NCI-H1417 treated with DMSO at 0.1 percent for 48 hours (cell line): ENCODE results near the gene SELENON.

Experiments used
- DNase-seq: peaks from one replicate; lab custom pipeline; 2025; lab: John Stamatoyannopoulos, UW

SELENON gene

DNA sequence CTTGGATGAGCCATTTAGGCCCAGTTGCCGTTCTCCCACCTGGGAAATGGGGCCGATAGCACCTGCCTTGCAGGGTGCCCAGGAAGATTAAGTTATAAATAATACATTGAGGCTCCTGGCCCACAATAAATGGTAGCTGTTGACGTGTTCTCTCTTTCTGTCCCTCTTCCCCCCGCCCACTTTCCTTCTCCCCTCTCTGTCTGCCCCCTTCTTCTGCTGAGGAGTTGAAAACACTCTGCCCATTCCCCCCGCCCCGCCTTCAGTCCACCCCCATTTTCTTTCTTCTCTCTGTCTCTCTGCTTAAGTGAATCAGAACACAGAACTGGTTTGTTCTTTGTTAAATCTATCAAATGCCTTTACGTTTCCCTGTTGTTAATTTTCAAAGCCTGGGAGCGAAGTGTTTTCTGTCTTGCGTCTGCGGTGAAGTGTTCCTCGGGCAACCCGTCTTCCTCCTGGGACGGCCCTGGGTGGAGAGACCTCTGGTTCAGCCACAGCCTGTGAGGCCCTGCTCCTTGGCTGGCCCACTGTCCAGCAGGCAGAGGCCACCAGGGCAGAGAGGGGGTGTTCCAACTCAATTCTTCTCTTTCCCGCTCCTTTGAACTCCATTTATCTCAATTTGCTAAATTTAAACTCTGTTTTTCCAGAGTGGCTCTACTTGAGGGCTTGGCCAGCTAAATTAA lies 29.3 kb upstream of the SELENON start:
- DNase-seq, result no peak

GRCh38 chr1:25771221-25772114 lies 28.5 kb upstream of the SELENON start:
- DNase-seq, result no peak

- no peak for DNase-seq
These were observed 27.8 kb upstream of the SELENON start for GRCh38 chr1:25772164-25772563.

GRCh38 chr1:25772692-25773245 lies 27.2 kb upstream of the SELENON start:
- no peak for DNase-seq

- no peak for DNase-seq
These were observed 26.4 kb upstream of the SELENON start for GRCh38 chr1:25773441-25774125.

- no peak for DNase-seq
These were observed 25.7 kb upstream of the SELENON start for GRCh38 chr1:25774206-25774803.

DNA sequence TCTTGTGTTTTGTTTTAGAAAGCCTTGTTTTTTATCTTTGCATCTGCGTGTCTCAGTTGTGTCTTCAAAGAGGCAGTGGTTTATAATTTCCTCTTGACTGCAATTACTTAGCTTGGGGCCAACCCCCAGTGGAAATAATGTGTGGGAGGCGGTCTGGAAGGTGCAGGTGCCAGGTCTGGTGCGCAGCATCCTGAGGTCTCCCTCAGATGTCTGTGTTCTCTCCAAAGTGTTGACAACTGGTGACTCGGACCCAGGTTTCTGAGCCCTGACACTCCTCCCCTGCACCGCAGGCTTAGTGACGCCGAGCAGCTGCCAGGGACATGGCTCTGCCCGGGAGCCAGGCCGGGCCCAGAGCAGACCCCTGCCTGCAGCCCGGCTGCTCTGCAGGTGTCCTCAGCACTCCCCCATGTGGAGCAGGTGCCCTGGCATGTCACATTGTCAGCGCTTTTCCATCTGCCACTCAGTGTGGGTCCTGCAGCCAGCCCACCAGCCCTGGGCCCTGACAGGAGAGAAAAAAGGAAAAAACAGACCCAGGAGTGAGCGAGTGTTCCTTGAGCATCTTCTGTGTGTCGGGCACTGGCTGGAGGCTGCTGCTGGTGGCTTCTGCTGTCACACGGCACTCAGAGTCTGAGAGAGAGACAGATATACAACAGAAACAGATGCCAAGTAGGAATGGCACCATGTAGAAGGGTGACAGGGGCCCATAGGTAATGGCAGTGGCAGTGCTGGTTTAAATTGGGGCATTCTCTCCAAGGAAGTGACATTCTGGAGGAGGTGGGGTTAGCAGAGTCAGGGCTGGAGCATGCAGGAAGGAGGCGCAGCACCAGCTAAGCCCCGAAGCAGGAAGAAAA lies 24.8 kb upstream of the SELENON start:
- peak; percentile 32 for DNase-seq

GRCh38 chr1:25779388-25779787 lies 20.6 kb upstream of the SELENON start:
- no peak for DNase-seq

DNA sequence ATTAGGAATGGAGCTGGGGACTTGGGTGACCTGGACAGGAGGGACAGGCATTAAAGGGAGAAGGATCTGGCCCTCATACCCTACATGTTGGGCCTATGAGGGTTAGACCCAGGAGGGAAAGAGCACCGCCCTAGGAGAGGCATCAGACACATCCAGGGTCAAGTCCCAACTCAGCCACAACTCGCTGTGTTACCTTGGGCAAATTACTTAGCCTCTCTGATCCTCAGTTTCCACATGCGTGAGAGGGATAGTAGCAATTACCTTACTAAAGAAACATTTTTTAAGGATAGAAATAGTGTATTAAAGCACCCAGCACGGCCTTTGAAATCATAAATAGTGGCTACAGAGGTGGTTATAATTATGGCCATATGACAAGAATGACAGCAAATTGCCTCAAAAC lies 20.1 kb upstream of the SELENON start:
- no peak for DNase-seq

GRCh38 chr1:25780318-25781129 lies 19.5 kb upstream of the SELENON start:
- no peak for DNase-seq

DNA sequence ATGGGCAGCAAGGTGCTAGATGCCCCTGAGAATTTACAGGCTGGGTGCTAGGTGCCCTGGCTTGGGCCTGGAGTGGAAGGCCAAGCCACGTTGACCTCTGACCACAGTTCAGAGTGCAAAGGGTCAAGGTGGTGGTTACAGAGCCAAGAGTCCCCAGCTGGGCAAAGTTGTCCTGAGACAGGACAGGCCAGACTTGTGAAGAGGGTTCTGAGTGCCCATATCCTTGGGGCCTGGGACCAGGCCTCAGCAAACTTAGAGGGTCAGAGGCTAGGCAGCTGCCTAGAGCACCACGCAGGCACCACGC lies 18.9 kb upstream of the SELENON start:
- no peak for DNase-seq

DNA sequence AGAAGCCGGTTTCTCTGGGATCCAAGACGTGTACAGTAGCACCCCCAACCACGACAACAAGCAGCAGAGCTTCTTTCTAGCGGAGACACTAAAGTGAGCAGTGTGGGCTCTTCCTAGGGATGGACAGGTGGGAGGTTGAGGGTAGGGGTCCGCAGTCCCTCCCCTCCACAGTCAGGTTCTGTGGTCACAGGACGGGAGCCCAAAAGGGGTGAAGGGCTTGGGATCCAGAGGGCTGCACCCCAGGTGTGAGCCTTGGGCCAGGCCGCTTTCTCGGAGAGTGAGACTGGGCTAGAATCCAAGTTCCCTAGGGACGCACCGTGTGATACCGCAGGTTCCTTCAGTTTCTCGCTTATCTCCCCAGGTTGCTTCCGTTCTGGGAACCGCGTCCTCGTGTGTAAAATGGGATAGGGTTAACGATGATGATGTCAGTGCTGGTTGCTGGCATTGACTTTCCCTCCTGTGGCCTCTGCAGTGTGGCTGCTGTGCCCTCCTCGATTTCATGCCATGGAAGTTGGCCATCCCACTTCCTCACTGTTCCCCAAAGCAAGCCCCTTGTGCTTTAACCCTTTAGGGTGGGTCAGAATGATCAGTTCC lies 17.3 kb upstream of the SELENON start:
- DNase-seq, result no peak

GRCh38 chr1:25784575-25785051 lies 15.4 kb upstream of the SELENON start:
- no peak for DNase-seq

GRCh38 chr1:25785333-25786067 lies 14.5 kb upstream of the SELENON start:
- no peak for DNase-seq

DNA sequence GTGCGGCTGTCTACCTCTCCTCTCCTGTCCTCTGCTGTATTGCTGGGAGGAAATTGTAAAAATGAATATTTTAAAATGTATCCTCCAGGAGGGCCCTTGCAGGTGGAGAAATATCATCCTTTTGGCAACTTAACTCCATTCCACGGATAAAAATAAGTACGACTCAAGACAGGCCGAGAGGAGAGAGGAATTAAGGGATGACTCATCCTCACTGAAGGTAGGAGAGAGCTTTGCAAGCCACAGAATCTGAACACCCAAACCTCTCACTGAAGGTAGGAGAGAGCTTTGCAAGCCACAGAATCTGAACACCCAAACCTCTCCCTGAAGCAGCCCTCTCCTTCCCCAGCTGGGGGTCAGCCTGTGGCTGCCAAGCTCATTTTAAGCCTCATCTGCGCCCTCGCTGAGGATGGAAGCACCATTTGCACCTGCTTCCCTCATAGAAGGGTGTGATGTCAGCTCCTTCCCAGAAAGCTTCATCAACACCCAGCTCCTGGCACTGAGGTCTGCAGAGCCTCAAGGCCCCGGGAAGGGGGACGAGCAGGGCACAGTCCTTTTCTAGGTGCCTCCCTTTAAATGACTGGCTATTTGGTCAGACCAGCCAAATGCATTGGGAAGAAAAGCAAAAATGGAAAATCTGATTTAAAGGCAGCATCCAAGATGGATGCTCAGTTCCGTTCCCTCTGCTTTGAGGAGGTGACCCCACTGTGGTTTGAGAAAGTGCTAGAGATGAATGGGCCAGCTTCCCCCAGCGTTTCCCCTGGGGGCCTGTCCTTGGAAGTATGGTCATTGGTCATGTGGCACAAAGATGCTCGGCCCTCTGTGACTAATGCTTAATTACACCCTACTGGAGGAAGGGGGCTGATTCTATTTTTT lies 12.9 kb upstream of the SELENON start:
- DNase-seq, result no peak

- DNase-seq, result no peak
These were observed 12.2 kb upstream of the SELENON start for GRCh38 chr1:25787760-25788166.

DNA sequence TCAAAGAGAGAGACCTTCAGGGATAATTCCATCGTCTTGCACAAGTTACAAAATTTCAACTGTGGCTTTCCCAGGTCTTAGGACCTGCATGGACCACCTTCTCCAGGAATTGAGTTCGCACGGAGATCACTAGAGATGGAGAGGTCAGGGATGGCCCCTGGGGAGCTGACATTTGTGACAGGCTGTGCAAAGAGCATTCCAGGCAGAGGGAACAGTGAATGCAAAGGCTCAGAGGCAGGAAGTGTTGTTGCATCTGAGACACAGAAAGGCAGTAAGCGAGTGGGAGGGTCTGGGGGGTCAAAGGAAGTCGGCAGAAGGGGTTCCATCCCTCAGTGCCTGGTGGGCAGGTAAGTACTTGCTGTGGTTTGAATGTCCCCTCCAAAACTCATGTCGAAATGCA lies 9.5 kb upstream of the SELENON start:
- DNase-seq, result no peak

- DNase-seq, result no peak
These were observed 7.9 kb upstream of the SELENON start for GRCh38 chr1:25792115-25792514.
